SK-N-SH (cell line): ENCODE data around the gene TLE1. TPM values are rescaled to one million over a fixed set of nuclear protein-coding genes. Genes with fewer than 3 reads are reported as not detected.
A peak's percentile ranks its signal among the peaks of the same experiment; 100 is the strongest.

ENCODE experiments used
- CTCF ChIA-PET: fragments of 300-600, 350-600 bp; formaldehyde crosslinking; extraction: SDS; loops from one replicate; lab custom pipeline; 2021; lab: Yijun Ruan, JAX
- POLR2A ChIA-PET: fragments of 350-600 bp; sonication (Branson Sonifier 250); formaldehyde crosslinking; extraction: SDS; loops from one replicate; lab custom pipeline; 2020; ENCODE audit warnings: antibody characterized with exemption, inconsistent platforms; lab: Yijun Ruan, JAX
- DNase-seq: peaks from one replicate; pipeline ENCODE4 v3.0.0; 2012
- H2AFZ ChIP-seq: fragments of 200-600 bp; sonication (generic); 2 replicates; pipeline ENCODE4 v1.8.1; 2016; ENCODE audit warnings: antibody characterized with exemption, mild to moderate bottlenecking, low read depth
- H3F3A ChIP-seq: fragments of 200-600 bp; sonication (generic); replicated peaks from 2 replicates; pipeline ENCODE3; 2016; ENCODE audit warnings: antibody characterized with exemption, mild to moderate bottlenecking; ENCODE audit not compliant: insufficient read depth
- H3K27ac ChIP-seq, 2 experiments: fragments of 200-500 bp in 1 of 2; fragments of 200-600 bp in 1 of 2; sonication (Bioruptor generic) in 1 of 2; sonication (generic), shearing (Covaris generic) in 1 of 2; 2 replicates each; pipeline versions ENCODE4 v1.5.1 to v1.6.1; 2014 to 2016; ENCODE audit warnings: low read depth in 2 of 2, inconsistent platforms in 1 of 2, low read length in 1 of 2, mild to moderate bottlenecking in 1 of 2, mixed read lengths in 1 of 2
- H3K27me3 ChIP-seq: fragments of 200-600 bp; sonication (generic), shearing (Covaris generic); 2 replicates; pipeline ENCODE4 v1.6.1; 2016; ENCODE audit warnings: mixed run types; ENCODE audit not compliant: insufficient read depth
- H3K36me3 ChIP-seq, 2 experiments: fragments of 200-500 bp in 1 of 2; fragments of 200-600 bp in 1 of 2; sonication (Bioruptor generic) in 1 of 2; sonication (generic) in 1 of 2; replicated peaks in 1 of 2; 2 replicates each; pipeline versions ENCODE3 to v1.5.1; 2014 to 2016; ENCODE audit warnings: low read length in 1 of 2, mild to moderate bottlenecking in 1 of 2; ENCODE audit not compliant: insufficient read depth in 2 of 2, control insufficient read depth in 1 of 2
- H3K4me1 ChIP-seq, 2 experiments: fragments of 200-500 bp in 1 of 2; fragments of 200-600 bp in 1 of 2; sonication (Bioruptor generic) in 1 of 2; sonication (generic), shearing (Covaris generic) in 1 of 2; 2 replicates each; pipeline versions ENCODE4 v1.5.1 to v1.6.1; 2014 to 2016; ENCODE audit warnings: low read depth in 1 of 2, low read length in 1 of 2, mixed run types in 1 of 2; ENCODE audit not compliant: insufficient read depth in 2 of 2, control insufficient read depth in 1 of 2
- H3K4me2 ChIP-seq: fragments of 200-600 bp; sonication (generic), shearing (Covaris generic); 2 replicates; pipeline ENCODE4 v1.6.1; 2017; ENCODE audit warnings: mixed run types
- H3K4me3 ChIP-seq, 2 experiments: fragments of 200-500 bp in 1 of 2; fragments of 200-600 bp in 1 of 2; sonication (Bioruptor generic) in 1 of 2; sonication (generic), shearing (Covaris generic) in 1 of 2; 2 replicates each; pipeline versions ENCODE4 v1.5.1 to v1.8.1; 2014 to 2016; ENCODE audit warnings: low read depth in 2 of 2, inconsistent platforms in 1 of 2, low read length in 1 of 2, mild to moderate bottlenecking in 1 of 2, mixed read lengths in 1 of 2, moderate library complexity in 1 of 2
- H3K79me2 ChIP-seq: fragments of 200-600 bp; sonication (generic); 2 replicates; pipeline ENCODE4 v1.8.1; 2017; ENCODE audit warnings: mild to moderate bottlenecking; ENCODE audit not compliant: insufficient read depth
- H3K9ac ChIP-seq: fragments of 200-600 bp; sonication (generic); 2 replicates; pipeline ENCODE4 v1.6.1; 2017; ENCODE audit warnings: mixed run types
- H3K9me2 ChIP-seq: fragments of 200-600 bp; sonication (generic); 2 replicates; pipeline ENCODE4 v1.6.1; 2017; ENCODE audit warnings: mixed run types
- H3K9me3 ChIP-seq: fragments of 200-600 bp; sonication (generic); 2 replicates; pipeline ENCODE4 v1.6.1; 2017; ENCODE audit warnings: mixed run types, mild to moderate bottlenecking, moderate library complexity
- H4K20me1 ChIP-seq: fragments of 200-600 bp; sonication (generic); 2 replicates; pipeline ENCODE4 v1.6.1; 2017; ENCODE audit warnings: mild to moderate bottlenecking, mixed run types; ENCODE audit not compliant: insufficient read depth
- JUND ChIP-seq: IDR thresholded peaks from 2 replicates; pipeline ENCODE4 v1.4.0; 2012
- MEF2A ChIP-seq: IDR thresholded peaks from 2 replicates; pipeline ENCODE4 v1.4.0; 2012; ENCODE audit warnings: low read depth, borderline replicate concordance
- PBX3 ChIP-seq: IDR thresholded peaks from 2 replicates; pipeline ENCODE4; 2012
- POLR2AphosphoS5 ChIP-seq: IDR thresholded peaks from 2 replicates; pipeline ENCODE4 v1.6.1; 2012; ENCODE audit warnings: low read depth, low read length
- SMC3 ChIP-seq: IDR thresholded peaks from 2 replicates; pipeline ENCODE4 v1.6.1; 2012; ENCODE audit warnings: low read depth, low read length, improper control_type of control experiment
- WGBS: methylation state at CpG from one replicate; pipeline ENCODE4 v1.1.6; 2017; ENCODE audit warnings: low lambda C conversion rate; 5-methylcytosine and 5-hydroxymethylcytosine counted together
- polyA plus RNA-seq, 3 experiments: library from polyadenylated mRNA; depleted of rRNA; stranded (reverse); fragments of >200 nt; gene quantifications; 2 replicates each; pipeline ENCODE4 v1.2.3, GENCODE V29; 2012
- small RNA-seq, 7 experiments: library from RNA; depleted of rRNA; stranded (forward); fragments of <200 nt; gene quantifications; one replicate each; pipeline ENCODE3, GENCODE V24; 2012

TLE1 gene
- polyA plus RNA-seq, 1 of the 3 experiments (the other 2 are of a cell fraction): 33.0 TPM

DNA sequence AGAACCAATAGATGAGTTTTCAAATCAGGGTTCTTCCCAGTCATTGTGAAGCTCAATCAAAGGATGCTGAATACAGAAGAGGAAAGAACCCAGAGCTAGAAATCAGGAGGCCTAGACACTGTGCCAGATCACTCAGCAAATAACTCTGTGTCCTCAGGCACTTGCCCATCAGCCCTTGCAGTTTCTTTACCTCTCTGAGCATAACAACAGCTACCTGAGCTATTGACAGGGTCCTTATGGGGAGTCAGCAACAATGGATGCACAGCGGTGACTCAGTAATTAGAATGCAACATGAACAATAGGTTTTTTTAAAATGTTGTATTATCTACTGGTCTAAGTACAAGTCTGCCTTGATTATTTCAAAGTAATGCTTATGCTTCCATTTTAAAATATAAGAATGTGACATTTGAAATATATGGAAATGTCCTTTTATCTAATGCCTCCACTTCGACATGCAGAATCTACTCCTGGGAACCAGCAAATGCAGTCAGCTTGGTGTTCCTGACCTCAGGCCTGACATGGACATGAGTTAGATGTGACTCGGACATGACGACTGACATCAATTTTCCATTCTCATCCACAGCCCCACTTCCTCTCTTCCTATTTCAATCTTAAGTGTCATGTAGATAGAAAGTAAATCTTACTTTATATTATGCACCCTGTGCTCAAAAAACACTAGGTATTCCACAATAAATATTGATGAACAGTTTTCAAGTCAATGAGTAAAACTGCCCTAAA is 155.0 kb downstream of the TLE1 start:
- H3K9me2 ChIP-seq: no peaks in the 10 kb centered on the region
- H3K79me2 ChIP-seq: no peaks in the 10 kb centered on the region
- no peaks in the 10 kb centered on the region for H3K27me3 ChIP-seq
- POLR2A ChIA-PET: no interaction called here
- 83% methylated on average over 4 of the region's 4 CpGs for WGBS
- no peaks in the 10 kb centered on the region for H3K9me3 ChIP-seq
- H3K4me2 ChIP-seq: no peak overlapping the region
- no peak overlapping the region for H3K9ac ChIP-seq
- H3K27ac ChIP-seq: peak overlapping the region in 1 of 2 experiments; percentile 39; a peak in 1 of 4 replicates
- H3K4me3 ChIP-seq: no peak overlapping the region
- CTCF ChIA-PET: no interaction called here
- no peak overlapping the region for H2AFZ ChIP-seq
- no peaks in the 10 kb centered on the region for H4K20me1 ChIP-seq
- DNase-seq: no peak
- H3F3A ChIP-seq: peaks cover 13% of the 10 kb centered on the region
- H3K4me1 ChIP-seq: peaks cover 5% of the 10 kb centered on the region in 2 experiments; a peak in 3 of 4 replicates
- TF ChIP-seq PBX3 (0 out of 2 replicates have a peak, but pooled peaks have one; percentile 9), JUND (no peak), SMC3 (no peak), MEF2A (no peak), POLR2AphosphoS5 (no peak)
- no peaks in the 10 kb centered on the region for H3K36me3 ChIP-seq

Small RNAs within 50 kb of the gene (small RNA-seq; reads per million reads assigned to genes)
- 0 to 2.1 (median 0) reads per million in 7 experiments for gene RNU6-1035P

Other genes starting within 250 kb of the TLE1 start
- not detected in 2 replicates for gene SPATA31D4, start 238.9 kb upstream of the TLE1 start, polyA plus RNA-seq (2012; rRNA removed)